MV-4-11 (cell line): ENCODE measurements around the gene ACAA1.
"Not testable (repeated sequence)": the region's sequence is repeated elsewhere in the genome, so short reads cannot be mapped to it uniquely, and the experiment has no call there.

Source experiments
- DNase-seq: peaks from one replicate; lab custom pipeline; 2025; lab: John Stamatoyannopoulos, UW

The ACAA1 gene

DNA sequence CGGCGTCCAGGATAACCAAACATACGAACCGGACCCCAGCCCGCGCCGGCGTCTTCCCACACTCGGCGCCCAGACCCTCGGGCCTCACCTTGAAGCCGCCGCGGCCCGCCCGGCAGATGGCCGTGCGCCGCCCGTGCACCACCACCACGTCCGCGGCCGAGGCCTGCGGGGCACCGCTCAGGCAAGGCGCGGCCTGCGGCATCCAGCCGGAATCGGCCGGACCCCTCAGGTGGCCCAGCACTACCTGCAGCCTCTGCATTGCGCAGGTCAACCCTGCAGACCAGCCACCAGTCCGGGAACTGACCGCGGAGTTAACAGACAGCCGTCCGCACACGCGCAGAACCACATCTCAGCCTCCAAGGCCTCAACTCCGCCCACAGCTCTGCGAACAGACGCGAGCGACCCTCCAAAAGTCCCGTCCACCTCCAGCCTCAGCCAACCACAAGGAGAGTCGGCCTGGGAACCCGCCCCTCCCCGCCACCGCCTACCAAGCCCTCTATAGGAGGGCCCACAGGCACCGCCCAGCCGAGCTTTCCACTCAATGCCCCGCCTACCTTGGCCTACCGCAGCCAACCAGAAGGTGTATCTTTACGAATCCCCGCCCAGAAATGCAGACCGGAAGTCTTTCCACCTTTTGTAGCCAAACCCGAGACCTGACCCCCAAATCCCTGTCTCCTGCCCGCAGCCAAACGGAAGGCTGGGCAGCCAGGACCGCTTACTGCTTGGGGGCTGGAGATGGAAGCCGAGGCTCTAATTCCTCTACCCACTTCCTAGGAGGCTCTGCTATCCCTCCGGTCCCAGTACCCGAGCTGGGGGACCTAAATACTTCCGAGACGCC, at the start of gene ACAA1:
ACAA1 (minus strand) TSS at position 351 of the 838 bp plus-strand sequence; CDS start at position 259, 92 bp downstream.
- peak; percentile 99 for DNase-seq

DNA sequence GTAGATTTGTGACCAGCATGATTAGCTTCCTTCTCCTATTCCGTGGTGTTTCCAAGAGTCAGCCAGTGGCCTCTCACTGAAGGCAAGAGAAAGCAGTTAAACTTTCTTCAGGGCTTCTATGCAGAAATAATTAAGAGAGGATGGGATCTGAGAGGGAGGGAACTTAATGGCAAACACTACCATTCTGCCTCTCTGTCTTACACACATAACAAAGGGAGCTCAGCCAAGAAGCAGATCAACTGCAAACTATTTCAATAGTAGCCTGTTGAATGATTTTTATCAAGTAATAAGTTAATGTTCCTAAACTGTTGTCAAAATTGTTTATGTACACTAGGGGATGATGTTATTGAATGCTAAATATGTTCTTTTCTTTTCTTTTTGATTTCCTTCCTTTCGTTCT, 40.3 kb upstream of the ACAA1 start:
- DNase-seq: no peak

DNA sequence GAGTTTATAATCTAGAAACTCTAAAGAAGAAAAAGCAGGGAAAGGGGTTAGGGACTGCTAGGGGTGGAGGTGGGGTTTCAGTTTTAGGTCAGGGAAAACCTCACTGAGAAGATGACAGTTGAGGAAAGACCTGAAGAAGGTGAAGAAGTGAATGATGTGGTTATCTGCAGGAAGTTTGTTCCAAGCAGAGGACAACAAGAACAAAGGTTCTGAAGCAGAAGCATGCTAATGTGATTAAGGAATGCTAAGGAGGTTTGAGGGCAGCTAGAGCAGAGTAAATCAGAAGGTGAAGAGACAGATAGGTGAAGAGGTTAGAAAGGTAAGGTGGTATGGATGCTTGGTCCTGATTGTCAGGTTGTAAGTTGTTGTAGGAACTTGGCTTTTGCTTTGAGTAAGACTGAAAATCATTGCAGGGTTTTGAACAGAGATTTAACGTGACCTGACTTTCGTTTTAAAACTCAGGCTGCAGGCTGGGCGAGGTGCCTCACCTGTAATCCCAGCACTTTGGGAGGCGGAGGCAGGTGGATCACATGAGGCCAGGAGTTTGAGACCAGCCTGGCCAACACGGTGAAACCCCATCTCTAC, 37.0 kb upstream of the ACAA1 start:
- DNase-seq: no peak

DNA sequence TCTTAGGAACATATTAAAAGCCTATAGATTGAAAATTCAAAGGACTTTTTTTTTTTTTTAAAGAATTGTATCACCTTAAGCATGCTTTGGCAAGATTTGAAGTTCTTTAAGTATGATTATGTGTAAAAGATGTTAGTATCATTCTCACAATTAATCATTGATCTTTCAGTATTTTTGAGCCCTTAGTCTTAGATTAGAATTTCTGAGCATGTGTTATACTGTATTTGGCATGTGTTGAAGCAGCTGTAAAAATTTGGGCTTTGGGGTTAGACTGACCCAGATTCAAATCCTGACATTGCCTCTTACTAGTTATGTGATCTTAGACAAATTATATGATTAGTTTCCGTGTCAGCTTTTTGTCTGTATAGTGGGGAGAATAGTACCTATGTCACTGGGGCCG, 34.7 kb upstream of the ACAA1 start:
- no peak for DNase-seq

DNA sequence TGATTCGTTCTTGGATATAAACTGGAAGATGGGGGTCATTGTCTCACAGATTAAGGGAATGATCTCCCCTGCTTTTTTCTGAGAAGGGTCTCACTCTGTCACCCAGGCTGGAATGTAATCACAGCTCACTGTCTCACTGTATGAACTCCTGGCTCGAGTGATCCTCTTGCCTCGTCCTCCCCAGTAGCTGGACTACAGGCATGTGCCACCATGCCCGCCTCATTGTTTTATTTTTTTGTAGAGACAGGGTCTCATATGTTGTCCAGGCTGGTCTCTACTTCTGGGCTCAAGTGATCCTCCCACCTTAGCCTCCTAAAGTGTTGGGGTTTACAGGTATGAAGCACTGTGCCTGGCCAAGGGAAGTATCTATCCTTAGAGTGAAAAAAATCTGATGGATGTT, 33.8 kb upstream of the ACAA1 start:
- DNase-seq: no peak

DNA sequence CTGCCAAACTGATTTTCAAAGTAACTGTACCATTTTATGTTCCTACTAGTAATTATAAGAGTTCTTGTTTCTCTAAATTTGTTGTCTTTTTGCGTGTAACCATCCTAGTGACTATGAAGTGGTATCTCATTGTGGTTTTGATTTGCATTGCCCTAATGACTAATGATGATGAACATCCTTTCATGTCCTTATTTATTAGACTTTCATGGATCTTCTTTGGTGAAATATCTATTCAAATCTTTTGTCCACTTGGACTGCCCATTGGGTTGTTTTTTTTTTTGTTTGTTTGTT, 32.0 kb upstream of the ACAA1 start:
- DNase-seq: no peak

- DNase-seq: peak; percentile 22
These were observed 31.5 kb upstream of the ACAA1 start for GRCh38 chr3:38168151-38169026.

DNA sequence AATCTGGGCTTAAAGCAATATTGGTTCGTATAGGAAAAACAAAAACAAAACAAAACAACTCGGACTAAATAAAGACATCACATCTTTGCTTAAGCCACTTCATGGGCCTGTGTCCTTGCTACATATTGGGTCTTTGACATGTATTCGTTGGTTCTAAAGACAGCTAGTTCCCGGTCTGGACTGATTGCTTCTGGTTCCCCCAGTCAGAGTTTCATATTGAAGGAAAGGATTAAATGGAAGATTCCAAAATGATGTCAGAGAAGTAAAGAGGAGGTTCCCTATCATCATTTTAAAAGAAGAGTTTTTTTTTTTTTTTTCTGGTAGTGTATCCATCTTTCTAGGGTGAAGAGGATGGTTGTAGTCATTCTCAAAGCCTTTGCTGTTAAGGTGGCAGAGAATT, 30.7 kb upstream of the ACAA1 start:
- no peak for DNase-seq

GRCh38 chr3:38165722-38166387, 28.9 kb upstream of the ACAA1 start:
- DNase-seq: no peak

- DNase-seq: peak; percentile 100
These were observed 28.2 kb upstream of the ACAA1 start, which contains the start of gene OXSR1 for GRCh38 chr3:38164952-38165721. OXSR1 (plus strand) TSS chr3:38165537; CDS start chr3:38165877, 340 bp downstream.

DNA sequence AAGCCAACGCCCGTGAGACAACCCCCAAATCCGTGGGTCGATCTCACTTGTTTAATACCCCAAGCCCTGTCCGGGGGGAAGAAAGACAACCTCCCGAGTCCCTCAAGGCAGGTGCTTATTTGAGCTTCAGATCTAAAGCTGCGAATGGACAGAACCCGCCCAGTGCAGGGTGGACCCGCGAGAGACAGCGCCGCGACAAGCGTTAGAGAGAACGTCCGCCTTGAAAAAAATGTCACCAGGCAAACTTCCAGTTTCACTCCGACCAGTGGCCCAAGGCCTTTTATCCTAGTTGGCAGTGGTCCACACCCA, 27.7 kb upstream of the ACAA1 start:
- DNase-seq: no peak

DNA sequence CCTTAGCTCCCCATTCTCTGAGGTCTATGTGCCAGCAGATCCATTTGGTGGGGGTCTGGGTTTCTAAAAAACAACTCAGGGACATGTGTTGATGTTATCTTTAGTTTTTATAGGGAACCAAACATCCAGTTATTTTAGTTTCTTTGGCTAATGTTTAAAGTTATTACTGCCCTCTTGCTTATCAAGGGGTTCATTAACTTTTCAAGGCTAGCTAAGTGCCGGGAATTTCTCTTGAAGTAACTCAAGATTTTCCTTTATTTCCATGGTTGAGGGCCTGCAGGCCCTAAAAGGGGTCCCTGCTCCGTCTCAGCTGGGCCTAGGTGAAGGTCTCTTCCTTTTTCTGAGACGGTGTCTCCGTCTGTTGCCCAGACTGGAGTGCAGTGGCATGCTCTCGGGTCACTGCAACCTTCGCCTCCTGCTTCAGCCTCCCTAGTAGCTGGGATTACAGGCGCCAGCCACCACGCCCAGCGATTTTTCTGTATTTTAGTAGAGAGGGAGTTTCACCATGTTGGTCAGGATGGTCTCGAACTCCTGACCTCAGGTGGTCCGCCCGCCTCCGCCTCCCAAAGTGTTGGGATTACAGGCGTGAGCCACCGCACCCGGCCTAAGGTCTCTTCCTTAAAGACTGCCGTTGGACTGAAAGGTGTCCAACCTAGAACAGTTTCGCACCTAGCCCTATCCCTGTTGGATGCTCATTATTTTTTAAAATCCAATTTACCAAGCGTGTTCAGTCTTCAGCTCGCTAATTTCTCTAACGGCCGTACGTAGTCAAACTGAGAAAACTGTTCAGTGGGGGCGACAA, 27.1 kb upstream of the ACAA1 start:
- DNase-seq: no peak

DNA sequence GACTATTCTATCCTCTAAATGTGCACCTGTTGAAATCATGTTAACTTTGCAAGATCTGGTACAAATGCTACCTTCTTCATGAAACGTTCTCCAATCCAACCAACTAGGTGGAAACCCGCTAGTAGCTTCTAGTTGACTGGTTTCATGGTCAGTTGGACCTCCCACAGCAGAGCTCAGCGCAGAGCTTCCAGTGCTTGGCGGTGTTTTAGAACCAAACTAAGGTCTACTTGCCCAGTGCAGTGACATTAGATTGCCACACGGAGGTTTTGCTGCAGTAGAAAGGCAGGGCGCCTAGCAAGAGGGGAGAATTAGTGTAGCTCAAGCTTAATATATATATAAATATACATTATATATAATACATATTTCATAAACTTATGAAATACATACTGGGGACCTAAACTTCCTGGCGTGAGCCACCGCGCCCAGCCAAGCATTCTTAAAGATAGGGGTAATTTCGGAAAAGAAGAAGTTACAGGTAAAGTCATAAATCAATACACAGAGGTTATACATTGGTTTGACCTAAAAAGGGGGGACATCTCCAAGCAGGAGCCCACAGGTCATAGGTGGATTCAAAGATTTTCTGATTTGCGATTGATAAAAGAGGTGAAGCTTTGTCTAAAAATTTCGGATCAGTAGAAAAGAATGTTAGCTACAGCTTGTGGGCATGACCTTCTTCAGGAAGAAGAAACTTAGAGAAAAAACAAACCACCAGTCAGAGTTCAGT, 26.4 kb upstream of the ACAA1 start:
- peak; percentile 41 for DNase-seq

- not testable (repeated sequence) for DNase-seq
These were observed 23.8 kb upstream of the ACAA1 start for GRCh38 chr3:38160704-38161103.

GRCh38 chr3:38158472-38158871, 21.5 kb upstream of the ACAA1 start:
- DNase-seq: peak; percentile 9

GRCh38 chr3:38157595-38157994, 20.7 kb upstream of the ACAA1 start:
- DNase-seq: no peak

- DNase-seq: no peak
These were observed 20.2 kb upstream of the ACAA1 start for GRCh38 chr3:38157117-38157516.

DNA sequence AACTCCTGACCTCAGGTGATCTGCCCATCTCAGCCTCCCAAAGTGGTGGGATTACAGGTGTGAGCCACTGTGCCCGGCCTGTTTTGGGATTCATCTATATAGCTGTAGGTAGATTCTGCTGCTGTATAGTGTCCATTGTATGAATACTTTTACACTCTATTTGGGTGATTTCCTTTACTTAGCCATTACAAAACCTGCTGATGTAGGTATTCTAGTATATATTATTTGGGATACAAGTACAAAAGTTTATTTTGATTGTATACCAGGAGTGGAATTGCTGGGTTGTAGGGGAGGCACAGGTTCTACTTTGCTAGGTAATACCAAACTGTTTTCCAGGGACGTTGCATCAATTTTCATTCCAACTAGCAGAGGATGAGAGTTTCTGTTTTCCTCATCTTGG, 18.9 kb upstream of the ACAA1 start:
- DNase-seq: no peak

- DNase-seq: no peak
These were observed 17.8 kb upstream of the ACAA1 start for GRCh38 chr3:38154625-38155255.
